Esophagus muscularis mucosa (tissue), 3 donors: Measurements from ENCODE around the gene CCDC92B.

Experiments used
- CTCF ChIP-seq, 3 experiments: fragments of 200-600 bp in 2 of 3; fragments of 450-650 bp in 1 of 3; sonication (generic) in 2 of 3; IDR thresholded peaks; one replicate each; pipeline ENCODE4 v1.5.1; 2017 to 2019; ENCODE audit warnings: antibody characterized with exemption in 3 of 3, mild to moderate bottlenecking in 2 of 3, moderate library complexity in 1 of 3
- POLR2A ChIP-seq: fragments of 450-650 bp; IDR thresholded peaks from one replicate; pipeline ENCODE4 v1.6.1; 2017; ENCODE audit warnings: antibody characterized with exemption, moderate library complexity, mild to moderate bottlenecking, low read depth
- POLR2AphosphoS5 ChIP-seq, 2 donors: sonication (generic); formaldehyde crosslinking; IDR thresholded peaks; one replicate each; pipeline ENCODE4 v1.6.1; 2017; ENCODE audit warnings: antibody characterized with exemption in 2 of 2

GRCh38 chr17:2705263-2705662 is 44.2 kb downstream of the CCDC92B start:
- no peak for TF ChIP-seq CTCF (IDR thresholded peaks at IDR 0.05)
- TF ChIP-seq POLR2A = no peak
- TF ChIP-seq POLR2AphosphoS5 (IDR thresholded peaks at IDR 0.05) = no peak
